K562 (cell line): Measurements from ENCODE around the gene TUT4.

Source experiments
- CTCF ChIP-seq, 3 experiments: IDR thresholded peaks in 2 of 3; conservative IDR thresholded peaks in 1 of 3; 2 replicates each; pipeline ENCODE4 v1.5.1; 2011 to 2012; ENCODE audit warnings: low read length in 3 of 3, mild to moderate bottlenecking in 3 of 3, control low read depth in 2 of 3, improper control_type of control experiment in 1 of 3, inconsistent platforms in 1 of 3, low read depth in 1 of 3, mixed read lengths in 1 of 3, moderate library complexity in 1 of 3; ENCODE audit not compliant: insufficient read depth in 2 of 3
- HDAC1 ChIP-seq, 2 experiments: fragments of 450-650 bp; IDR thresholded peaks; 2 replicates each; pipeline ENCODE4 v1.6.1; 2016 to 2017; ENCODE audit warnings: inconsistent platforms in 1 of 2, mild to moderate bottlenecking in 1 of 2, moderate library complexity in 1 of 2
- HNRNPK ChIP-seq: fragments of 200-400 bp; formaldehyde crosslinking; IDR thresholded peaks from one replicate; pipeline ENCODE4 v1.6.1; 2018; ENCODE audit warnings: mild to moderate bottlenecking, low read depth, low read length; ENCODE audit not compliant: poor library complexity, severe bottlenecking
- KAT2B ChIP-seq: IDR thresholded peaks from one replicate; pipeline ENCODE4 v1.6.1; 2012; ENCODE audit warnings: low read depth, mild to moderate bottlenecking, control low read depth, inconsistent platforms, low read length, moderate library complexity
- MTA3 ChIP-seq: fragments of 450-650 bp; formaldehyde crosslinking; IDR thresholded peaks from 2 replicates; pipeline ENCODE4 v1.6.1; 2017; ENCODE audit warnings: mild to moderate bottlenecking, borderline replicate concordance
- NELFE ChIP-seq: IDR thresholded peaks from 2 replicates; pipeline ENCODE4 v1.6.1; 2011; ENCODE audit warnings: mild to moderate bottlenecking; ENCODE audit not compliant: insufficient read depth, insufficient read length
- NRF1 ChIP-seq, 2 experiments: fragments of 450-650 bp; IDR thresholded peaks in 1 of 2; conservative IDR thresholded peaks in 1 of 2; 2 replicates each; pipeline ENCODE4 v1.6.1; 2014; ENCODE audit warnings: mild to moderate bottlenecking in 2 of 2
- POLR2AphosphoS5 ChIP-seq: IDR thresholded peaks from 2 replicates; pipeline ENCODE4 v1.6.1; 2011; ENCODE audit warnings: mild to moderate bottlenecking, low read depth, low read length, moderate library complexity; ENCODE audit not compliant: control insufficient read depth, insufficient read depth
- ZC3H11A ChIP-seq: IDR thresholded peaks from 2 replicates; pipeline ENCODE4 v1.6.1; 2012; ENCODE audit warnings: low read depth, low read length, improper control_type of control experiment
- ZNF586 ChIP-seq: fragments of 450-650 bp; formaldehyde crosslinking; conservative IDR thresholded peaks from 2 replicates; pipeline ENCODE4 v1.4.0; 2020; ENCODE audit warnings: mild to moderate bottlenecking, moderate library complexity
- ZNF785 ChIP-seq: fragments of 250-450 bp; sonication (Bioruptor Pico); IDR thresholded peaks from 2 replicates; pipeline ENCODE4 v1.4.0; 2020; ENCODE audit warnings: mild to moderate bottlenecking

DNA sequence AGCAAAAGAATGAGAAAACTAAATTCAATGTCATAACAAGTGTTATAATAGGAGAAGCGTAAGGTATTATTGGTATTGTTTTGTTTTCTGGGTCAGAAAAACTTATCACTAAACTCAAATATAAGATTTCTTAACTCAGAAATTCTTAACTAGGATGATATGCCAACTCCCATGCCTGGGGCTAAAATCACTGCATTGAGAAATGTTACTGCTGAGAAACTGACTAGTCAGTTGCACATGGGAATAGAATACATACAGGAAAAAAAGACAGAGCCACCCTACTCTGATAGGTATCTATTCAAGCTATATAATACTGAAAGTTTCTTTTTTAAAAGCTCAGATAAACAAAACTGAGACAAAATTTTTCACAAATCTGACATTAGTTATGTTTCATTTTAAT, 92.2 kb downstream of the TUT4 start:
- TF ChIP-seq POLR2AphosphoS5 (no peak), CTCF (IDR thresholded peaks at IDR 0.05 in 2 of 3, conservative IDR thresholded peaks at IDR 0.05 in 1 of 3; ENCODE audit: insufficient read depth in 2 of 3, low read depth in 1 of 3, low read length in 3 of 3) (no peak), ZC3H11A (no peak), HDAC1 (IDR thresholded peaks at IDR 0.05) (no peak), NRF1 (conservative IDR thresholded peaks at IDR 0.05 in 1 of 2, IDR thresholded peaks at IDR 0.05 in 1 of 2) (no peak), KAT2B (no peak), NELFE (no peak), ZNF586 (no peak), MTA3 (no peak), ZNF785 (no peak), HNRNPK (no peak)
